Measurements from ENCODE around the gene ERVH48-1. TPM values are rescaled to one million over a fixed set of nuclear protein-coding genes. Genes with fewer than 3 reads are reported as not detected.

The ERVH48-1 gene
- total RNA-seq, 1 experiment from 2014 or later: not detected

DNA sequence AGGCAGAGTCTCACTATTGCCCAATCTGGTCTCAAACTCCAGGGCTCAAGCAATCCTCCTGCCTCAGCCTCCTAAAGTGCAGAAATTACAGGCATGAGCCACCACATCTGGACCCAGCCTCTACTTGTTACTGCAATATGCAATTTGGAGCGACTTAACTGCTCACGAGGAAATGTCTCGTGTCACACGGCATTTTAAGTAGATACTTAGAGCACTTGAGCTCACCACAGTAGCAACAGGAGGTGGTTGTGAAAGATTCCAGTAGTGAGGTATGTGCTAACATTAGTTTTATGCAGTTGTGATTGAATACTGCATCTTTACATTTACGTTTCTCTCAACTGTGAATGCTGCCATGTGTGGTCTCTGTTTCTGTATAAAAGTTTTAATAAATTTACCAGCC, 38.1 kb downstream of the ERVH48-1 start:
- Histone ChIP-seq H3K79me2 (ENCODE audit: low read depth) (no peaks in the 10 kb centered on the region), H3K4me1 (replicated peaks; ENCODE audit: insufficient read depth) (no peaks in the 10 kb centered on the region), H3F3A (ENCODE audit: insufficient read depth, low read depth) (peaks cover 1% of the 10 kb centered on the region), H3K4me2 (no peak overlapping the region), H3K27me3 (ENCODE audit: insufficient read depth, low read depth) (no peaks in the 10 kb centered on the region), H3K4me3 (no peak overlapping the region), H2AFZ (no peak overlapping the region), H3K9me2 (ENCODE audit: insufficient read depth) (no peaks in the 10 kb centered on the region), H4K20me1 (ENCODE audit: insufficient read depth) (no peaks in the 10 kb centered on the region), H3K9me3 (ENCODE audit: insufficient read depth, low read depth) (no peaks in the 10 kb centered on the region), H3K36me3 (ENCODE audit: low read depth) (no peaks in the 10 kb centered on the region), H3K27ac (no peak overlapping the region)
- TF ChIP-seq, protein P1, sequence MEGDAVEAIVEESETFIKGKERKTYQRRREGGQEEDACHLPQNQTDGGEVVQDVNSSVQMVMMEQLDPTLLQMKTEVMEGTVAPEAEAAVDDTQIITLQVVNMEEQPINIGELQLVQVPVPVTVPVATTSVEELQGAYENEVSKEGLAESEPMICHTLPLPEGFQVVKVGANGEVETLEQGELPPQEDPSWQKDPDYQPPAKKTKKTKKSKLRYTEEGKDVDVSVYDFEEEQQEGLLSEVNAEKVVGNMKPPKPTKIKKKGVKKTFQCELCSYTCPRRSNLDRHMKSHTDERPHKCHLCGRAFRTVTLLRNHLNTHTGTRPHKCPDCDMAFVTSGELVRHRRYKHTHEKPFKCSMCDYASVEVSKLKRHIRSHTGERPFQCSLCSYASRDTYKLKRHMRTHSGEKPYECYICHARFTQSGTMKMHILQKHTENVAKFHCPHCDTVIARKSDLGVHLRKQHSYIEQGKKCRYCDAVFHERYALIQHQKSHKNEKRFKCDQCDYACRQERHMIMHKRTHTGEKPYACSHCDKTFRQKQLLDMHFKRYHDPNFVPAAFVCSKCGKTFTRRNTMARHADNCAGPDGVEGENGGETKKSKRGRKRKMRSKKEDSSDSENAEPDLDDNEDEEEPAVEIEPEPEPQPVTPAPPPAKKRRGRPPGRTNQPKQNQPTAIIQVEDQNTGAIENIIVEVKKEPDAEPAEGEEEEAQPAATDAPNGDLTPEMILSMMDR (conservative IDR thresholded peaks at IDR 0.05): no peak
- no peak for TF ChIP-seq EZH2 (IDR thresholded peaks at IDR 0.05; ENCODE audit: low read depth)
- no peak for DNase-seq
- ChIA-PET POLR2A (ENCODE audit: unreplicated experiment) (no interaction called here), CTCF (no interaction called here)
- intact Hi-C loops (cut with micrococcal nuclease; ENCODE audit: unreplicated experiment): no loop called here
- no TSS peak for BruUV-seq (replicated peaks)

DNA sequence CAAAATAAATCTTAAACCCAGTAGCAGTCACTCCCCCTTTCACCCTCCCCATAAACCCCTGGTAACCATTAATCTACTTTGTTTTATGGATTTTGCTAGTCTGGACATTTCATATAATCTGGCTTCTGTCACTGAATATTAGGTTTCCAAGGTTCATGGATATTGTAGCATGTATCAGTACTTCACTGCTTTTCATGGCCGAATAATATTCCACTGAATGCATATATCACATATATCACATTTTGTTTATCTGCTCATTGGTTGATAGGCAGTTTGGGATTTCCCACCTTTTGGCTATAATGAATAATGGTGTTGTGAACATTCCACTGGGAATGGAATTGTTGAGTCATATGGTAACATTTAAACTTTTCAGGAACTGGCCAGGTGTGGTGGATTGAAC, 41.5 kb downstream of the ERVH48-1 start:
- Histone ChIP-seq H3K36me3 (ENCODE audit: low read depth) (no peaks in the 10 kb centered on the region), H2AFZ (no peak overlapping the region), H3K4me2 (no peak overlapping the region), H3K27ac (no peak overlapping the region), H3F3A (ENCODE audit: insufficient read depth, low read depth) (peaks cover 4% of the 10 kb centered on the region; the same call in 1 of the 2 replicates), H3K4me3 (no peak overlapping the region), H3K4me1 (replicated peaks; ENCODE audit: insufficient read depth) (no peaks in the 10 kb centered on the region; the same call in 1 of the 2 replicates), H3K27me3 (ENCODE audit: insufficient read depth, low read depth) (no peaks in the 10 kb centered on the region), H3K79me2 (ENCODE audit: low read depth) (0 out of 2 replicates have a peak, but pooled peaks cover 6% of the 10 kb centered on the region), H3K9me3 (ENCODE audit: insufficient read depth, low read depth) (no peaks in the 10 kb centered on the region), H4K20me1 (ENCODE audit: insufficient read depth) (no peaks in the 10 kb centered on the region), H3K9me2 (ENCODE audit: insufficient read depth) (no peaks in the 10 kb centered on the region)
- no TSS peak for BruUV-seq (replicated peaks)
- intact Hi-C loops (cut with micrococcal nuclease; ENCODE audit: unreplicated experiment): no loop called here
- ChIA-PET POLR2A (ENCODE audit: unreplicated experiment) (no interaction called here), CTCF (no interaction called here)
- DNase-seq: no peak
- TF ChIP-seq EZH2 (IDR thresholded peaks at IDR 0.05; ENCODE audit: low read depth): no peak

DNA sequence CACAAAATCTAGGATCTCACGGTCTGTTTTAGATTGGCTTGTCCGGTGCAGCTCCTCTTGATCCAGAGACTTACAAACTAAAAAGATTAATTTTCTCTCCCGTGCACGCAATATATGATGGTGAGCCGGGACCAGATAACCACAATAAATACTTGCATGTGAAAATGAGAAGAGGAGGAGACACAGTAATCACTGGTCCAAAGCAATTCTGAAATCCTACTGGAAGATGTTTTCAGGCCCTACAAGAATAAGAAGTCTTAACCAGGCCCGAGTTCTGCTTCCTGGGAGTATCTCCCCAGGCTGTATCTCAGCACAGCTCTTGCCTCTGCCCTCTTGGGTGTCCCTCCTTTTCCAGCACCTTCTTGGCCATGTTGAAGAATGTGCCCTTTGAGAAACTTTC, 45.1 kb downstream of the ERVH48-1 start:
- H3K4me2 ChIP-seq: peak overlapping the region; percentile 96
- H3K9me3 ChIP-seq (ENCODE audit: insufficient read depth, low read depth): no peaks in the 10 kb centered on the region
- H2AFZ ChIP-seq: peak overlapping the region; percentile 84; the same call in 1 of the 2 replicates
- no peak for TF ChIP-seq EZH2 (IDR thresholded peaks at IDR 0.05; ENCODE audit: low read depth)
- TF ChIP-seq, protein P1 (conservative IDR thresholded peaks at IDR 0.05): no peak
- H3K27me3 ChIP-seq (ENCODE audit: insufficient read depth, low read depth): no peaks in the 10 kb centered on the region
- no peaks in the 10 kb centered on the region for H3K9me2 ChIP-seq (ENCODE audit: insufficient read depth)
- H3K79me2 ChIP-seq (ENCODE audit: low read depth): peaks cover 31% of the 10 kb centered on the region
- intact Hi-C loops (cut with micrococcal nuclease; ENCODE audit: unreplicated experiment): no loop called here
- no peaks in the 10 kb centered on the region for H4K20me1 ChIP-seq (ENCODE audit: insufficient read depth)
- ChIA-PET CTCF (no interaction called here), POLR2A (ENCODE audit: unreplicated experiment) (no interaction called here)
- H3K4me3 ChIP-seq: peak overlapping the region; percentile 61
- no TSS peak for BruUV-seq (replicated peaks)
- peaks cover 6% of the 10 kb centered on the region; the same call in 1 of the 2 replicates for H3K4me1 ChIP-seq (replicated peaks; ENCODE audit: insufficient read depth)
- H3K27ac ChIP-seq: no peak overlapping the region
- H3K36me3 ChIP-seq (ENCODE audit: low read depth): peaks cover 5% of the 10 kb centered on the region; the same call in 1 of the 2 replicates
- no peak for DNase-seq
- H3F3A ChIP-seq (ENCODE audit: insufficient read depth, low read depth): peaks cover 11% of the 10 kb centered on the region; the same call in 1 of the 2 replicates
